ENCODE results near the gene OR14K1.

The OR14K1 gene

DNA sequence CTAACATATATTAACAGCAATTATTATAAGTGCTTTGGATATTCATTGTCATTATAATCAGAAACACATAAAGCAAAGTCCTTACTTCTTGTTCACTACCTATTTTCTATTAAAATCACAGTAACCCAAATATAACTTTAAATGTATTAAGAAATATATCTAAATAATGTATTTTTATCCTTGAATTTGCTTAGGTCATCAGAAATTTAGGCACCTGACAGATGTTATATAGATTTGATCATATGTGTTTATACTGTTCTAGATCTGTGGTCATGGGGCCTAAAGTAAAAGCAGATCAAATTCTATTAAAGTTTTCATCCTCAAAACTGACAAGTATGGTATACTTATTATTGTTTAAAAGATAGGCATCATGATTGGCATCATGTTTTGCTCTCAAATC, 31.2 kb downstream of the OR14K1 start:
- ChIA-PET CTCF (no interaction called here), POLR2A (no interaction called here)
- no peak for DNase-seq (ENCODE audit: extremely low spot score)
- TF ChIP-seq, protein P1, sequence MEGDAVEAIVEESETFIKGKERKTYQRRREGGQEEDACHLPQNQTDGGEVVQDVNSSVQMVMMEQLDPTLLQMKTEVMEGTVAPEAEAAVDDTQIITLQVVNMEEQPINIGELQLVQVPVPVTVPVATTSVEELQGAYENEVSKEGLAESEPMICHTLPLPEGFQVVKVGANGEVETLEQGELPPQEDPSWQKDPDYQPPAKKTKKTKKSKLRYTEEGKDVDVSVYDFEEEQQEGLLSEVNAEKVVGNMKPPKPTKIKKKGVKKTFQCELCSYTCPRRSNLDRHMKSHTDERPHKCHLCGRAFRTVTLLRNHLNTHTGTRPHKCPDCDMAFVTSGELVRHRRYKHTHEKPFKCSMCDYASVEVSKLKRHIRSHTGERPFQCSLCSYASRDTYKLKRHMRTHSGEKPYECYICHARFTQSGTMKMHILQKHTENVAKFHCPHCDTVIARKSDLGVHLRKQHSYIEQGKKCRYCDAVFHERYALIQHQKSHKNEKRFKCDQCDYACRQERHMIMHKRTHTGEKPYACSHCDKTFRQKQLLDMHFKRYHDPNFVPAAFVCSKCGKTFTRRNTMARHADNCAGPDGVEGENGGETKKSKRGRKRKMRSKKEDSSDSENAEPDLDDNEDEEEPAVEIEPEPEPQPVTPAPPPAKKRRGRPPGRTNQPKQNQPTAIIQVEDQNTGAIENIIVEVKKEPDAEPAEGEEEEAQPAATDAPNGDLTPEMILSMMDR (IDR thresholded peaks at IDR 0.05; ENCODE audit: control extremely low read depth, extremely low read depth, low read depth, missing control alignments) = no peak

All from GM10248 (cell line).